NCI-H2081 (cell line): ENCODE measurements around the gene USP8.

Source experiments
- DNase-seq, 2 experiments: peaks; one replicate each; lab custom pipeline; 2025; lab: John Stamatoyannopoulos, UW

USP8 gene

DNA sequence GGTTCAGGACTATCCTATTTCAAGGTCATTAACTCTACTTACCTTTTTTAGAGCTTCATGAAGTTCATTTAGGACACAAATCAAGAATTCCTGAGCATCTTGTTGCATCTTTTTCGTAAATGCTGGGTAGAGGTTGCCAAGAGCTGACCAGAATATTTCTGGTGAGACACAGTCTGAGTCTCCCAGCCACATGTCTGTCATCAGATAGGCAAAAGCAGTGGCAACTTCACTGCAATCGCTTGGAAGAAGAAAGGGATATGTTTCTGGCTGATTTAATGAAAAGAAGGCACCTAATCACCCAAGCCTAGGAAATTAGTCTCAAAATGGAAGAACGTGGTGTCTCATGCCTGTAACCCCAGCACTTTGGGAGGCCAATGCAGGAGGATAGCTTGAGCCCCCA lies 119.4 kb downstream of the USP8 start:
- no peak for DNase-seq

- no peak for DNase-seq
These were observed 120.2 kb downstream of the USP8 start for GRCh38 chr15:50544368-50544767.

DNA sequence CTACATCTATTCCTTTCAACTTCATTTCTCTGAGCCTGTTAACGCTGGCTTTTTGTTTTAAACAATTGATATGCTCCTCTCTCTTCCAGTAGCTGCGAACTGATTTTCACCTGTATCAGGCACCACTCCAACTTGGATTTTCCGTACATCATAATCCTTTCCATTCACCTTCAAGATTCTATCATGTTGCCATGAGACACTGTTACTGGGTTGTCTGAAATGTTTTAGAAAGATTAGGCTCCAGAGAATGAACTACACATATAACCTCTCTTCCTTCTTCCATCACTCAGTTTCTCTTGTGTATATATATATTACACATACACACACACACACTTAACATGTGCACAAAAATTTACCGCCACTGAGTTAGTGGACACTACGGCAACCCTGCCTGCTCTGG lies 122.4 kb downstream of the USP8 start, which contains the start of gene USP50:
TSS of gene USP50 (minus strand) at position 101 of the 400 bp plus-strand sequence. CDS start 141 bp downstream, outside the sequence.
- DNase-seq: no peak

GRCh38 chr15:50549326-50549725 lies 125.1 kb downstream of the USP8 start:
- DNase-seq: no peak

DNA sequence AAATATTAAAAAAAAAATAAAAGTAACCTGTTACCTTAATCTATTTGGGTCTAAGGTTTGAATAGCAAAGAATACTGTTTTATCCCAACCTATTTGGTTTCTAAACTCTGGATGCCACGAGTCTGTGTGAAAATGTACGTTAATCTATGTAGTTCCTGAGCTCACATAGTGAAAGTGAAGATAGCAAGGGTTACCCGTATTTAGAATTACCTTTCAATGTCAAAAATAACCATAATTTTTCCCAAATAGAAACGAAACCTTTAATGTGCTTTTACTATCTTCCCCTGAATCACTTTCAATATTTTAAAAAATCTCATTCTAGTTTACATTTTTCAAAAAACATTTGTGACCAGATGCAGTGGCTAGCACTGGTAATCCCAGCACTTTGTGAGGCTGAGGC lies 128.0 kb downstream of the USP8 start:
- no peak for DNase-seq

- DNase-seq: no peak
These were observed 132.6 kb downstream of the USP8 start for GRCh38 chr15:50556642-50557371.

DNA sequence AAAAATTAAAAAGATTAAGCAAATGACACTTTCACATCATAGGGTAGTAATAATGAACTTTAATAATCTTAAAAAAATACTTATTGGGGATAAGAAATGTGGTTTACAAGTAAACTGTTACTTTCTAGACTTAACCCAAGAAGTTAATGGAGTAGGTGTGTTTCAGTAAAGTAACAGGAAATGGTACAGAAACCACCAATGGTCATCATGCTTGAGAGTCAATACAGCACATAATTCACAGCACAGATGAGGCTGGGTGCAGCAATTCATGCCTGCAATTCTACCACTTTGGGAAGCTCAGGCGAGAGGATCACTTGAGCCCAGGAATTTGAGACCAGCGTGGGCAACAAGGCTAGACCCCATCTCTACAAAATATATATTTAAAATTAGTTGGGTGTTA lies 133.8 kb downstream of the USP8 start:
- DNase-seq: no peak

DNA sequence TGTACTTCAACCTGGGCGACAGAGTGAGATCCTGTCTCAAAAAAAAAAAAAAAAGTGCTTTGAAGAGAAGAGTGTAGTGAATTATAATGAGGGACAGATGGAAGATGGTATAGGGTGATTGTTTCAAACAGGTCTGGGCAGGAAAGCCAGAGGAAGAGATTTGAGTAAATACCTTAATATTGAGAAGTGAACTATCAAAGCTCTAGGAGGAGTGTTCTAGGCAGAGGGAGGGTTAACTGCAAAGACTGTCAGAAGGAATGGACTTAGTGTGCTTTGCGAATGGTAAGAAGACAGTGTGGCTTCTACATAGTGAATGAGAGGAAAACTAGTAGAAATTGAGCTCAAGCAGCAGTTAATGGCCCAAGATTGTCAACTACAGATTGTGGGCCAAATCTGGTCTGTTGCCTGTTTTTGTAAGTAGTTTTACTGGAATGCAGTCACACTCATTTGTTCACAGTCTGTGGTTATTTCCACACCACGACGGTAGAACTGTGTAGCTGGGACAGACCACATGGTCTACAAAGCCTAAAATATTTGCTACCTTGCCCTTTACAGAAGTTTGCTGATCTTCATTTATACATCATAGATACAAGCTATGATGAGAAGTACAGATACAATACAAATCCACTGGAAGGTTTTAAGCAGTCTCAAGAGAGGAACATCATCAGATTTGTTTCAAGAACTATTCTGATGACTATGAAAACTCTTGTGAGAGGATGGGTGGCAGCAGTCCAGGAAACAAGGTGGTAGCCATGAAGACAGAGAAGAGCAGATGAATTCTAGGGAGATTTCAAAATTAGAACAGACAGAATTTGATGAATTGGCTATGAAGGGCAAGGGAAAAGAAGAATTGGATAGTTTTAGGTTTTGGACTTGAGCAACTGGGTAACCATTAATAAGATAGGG lies 138.8 kb downstream of the USP8 start:
- no peak for DNase-seq

GRCh38 chr15:50563756-50564155 lies 139.6 kb downstream of the USP8 start:
- DNase-seq: no peak
